GM18861 (cell line): ENCODE measurements around the gene SMCO4.
"Not testable (repeated sequence)": the region's sequence is repeated elsewhere in the genome, so short reads cannot be mapped to it uniquely, and the experiment has no call there.

Experiments used
- ATAC-seq: cut with Tn5 transposase; IDR thresholded peaks from one replicate; pipeline ENCODE4 v1.9.1; 2021; ENCODE audit not compliant: unreplicated experiment

SMCO4 gene

DNA sequence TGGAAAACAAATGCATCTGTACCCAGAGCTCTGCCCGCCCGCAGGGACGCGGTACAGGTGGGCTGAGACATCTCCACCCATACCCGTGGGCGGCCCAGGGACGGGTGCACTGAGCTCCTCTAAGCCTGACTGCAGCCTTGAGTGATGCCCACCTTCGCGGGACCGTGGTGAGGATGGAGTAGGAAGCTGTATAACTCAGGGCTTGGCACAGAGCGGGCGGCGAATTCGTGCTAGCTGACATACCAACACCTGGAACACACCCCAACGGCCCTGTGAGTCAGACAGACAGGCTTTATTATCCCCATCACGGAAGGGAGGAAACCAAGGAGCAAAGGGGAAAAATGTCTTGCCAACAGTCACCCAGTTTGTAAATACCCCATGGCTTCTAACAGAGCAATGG is 61.9 kb downstream of the SMCO4 start:
- no peak for ATAC-seq

DNA sequence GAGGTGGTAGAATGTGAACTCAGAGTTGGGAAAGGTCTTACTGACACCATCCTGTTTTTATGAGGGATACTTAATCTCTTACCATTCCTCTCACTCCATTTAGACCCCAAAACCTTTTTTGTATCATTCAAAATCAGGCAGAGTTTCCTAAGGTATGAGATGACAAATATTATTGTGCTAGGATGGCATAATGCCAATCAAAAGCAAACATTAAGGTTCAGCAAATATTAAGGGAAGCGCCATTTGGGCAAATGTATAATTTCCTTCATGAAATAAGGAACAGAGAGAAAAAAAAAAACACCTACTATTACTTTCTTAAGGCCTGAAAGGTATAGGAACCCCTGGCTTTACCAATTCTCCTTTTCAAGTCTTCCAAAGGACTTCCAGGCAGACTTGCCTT is 62.4 kb downstream of the SMCO4 start:
- ATAC-seq = no peak

DNA sequence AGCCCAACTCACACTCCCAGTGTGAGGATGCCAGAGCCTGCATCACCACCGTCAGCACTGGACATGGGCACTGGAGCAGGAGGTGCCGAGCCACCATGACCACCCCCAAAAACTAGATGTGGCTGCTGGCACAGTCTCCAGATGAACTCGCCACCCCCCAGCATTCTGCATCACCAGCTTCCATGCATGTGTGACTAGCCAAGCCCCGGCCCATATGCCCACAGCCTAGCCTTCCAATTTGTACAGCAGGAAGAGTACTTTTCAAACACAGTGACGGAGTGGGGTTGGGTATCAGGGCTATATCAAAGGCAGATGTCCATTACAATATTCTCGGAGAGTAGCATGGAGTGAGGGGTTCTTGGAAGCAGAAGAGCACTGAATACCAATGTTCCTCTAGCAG is 62.9 kb downstream of the SMCO4 start:
- ATAC-seq = no peak

DNA sequence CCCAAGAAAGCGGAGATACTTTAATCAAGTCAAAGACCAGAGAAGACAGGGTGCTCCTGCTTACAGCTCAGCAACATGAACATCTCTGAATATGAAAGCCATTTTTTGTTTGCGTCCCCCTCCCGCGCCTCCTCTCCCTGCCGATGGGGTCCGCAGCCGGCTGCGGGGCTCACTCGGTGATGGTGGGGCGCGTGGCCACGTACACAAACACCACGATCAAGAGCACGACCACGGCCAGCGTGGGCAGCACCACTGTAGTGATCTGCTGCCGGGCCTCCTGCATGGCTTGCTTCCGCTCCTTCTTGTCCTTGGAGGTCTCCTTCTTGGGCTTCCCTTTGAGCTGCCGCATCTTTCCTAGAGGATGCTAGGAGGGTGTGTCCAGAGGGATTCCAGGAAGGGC is 64.3 kb downstream of the SMCO4 start:
- ATAC-seq = no peak

DNA sequence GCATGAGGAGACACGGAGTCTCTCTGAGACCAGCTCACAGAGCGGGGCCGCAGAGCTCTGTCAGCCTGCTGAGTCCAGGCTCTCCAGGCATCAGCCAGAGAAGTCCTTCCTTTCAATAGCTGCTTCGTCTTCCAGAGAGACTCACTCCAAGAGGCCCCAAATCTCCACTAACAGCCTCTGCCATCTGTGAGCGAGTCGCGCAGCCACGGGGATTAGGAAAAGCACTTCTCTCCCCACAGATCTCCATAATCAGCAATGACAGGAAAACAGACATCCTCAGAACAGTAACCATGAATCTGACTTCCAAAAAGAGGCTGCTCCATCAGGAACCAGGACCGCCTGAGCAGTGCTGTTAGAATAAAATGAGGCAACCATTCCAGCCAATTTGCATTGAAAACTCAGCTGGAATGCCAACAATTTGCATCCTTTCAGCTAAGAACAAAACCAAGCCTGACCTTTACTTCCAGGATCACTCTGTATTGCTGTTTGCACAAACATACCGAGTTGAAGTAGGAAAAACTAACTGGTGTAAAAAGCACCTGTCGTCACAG is 65.4 kb downstream of the SMCO4 start:
- no peak for ATAC-seq

DNA sequence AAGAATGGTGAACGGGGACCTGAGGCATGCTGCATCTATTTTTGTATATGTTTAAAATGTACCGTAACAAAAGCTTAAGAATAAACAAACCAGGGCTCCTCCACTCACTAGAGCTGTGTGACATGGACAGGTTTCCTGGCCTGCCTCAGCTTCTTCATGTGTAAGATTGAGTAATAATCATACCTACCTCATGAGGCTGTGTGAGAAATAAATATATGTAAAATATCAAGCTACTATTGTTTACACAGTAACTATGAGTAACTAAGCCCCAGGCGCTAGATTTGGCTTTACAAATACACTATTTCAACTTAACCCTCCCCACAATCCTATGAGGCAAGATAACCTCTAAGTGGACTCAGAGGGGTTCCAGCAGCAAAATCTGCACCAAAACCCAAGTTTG is 66.4 kb downstream of the SMCO4 start:
- ATAC-seq = no peak

DNA sequence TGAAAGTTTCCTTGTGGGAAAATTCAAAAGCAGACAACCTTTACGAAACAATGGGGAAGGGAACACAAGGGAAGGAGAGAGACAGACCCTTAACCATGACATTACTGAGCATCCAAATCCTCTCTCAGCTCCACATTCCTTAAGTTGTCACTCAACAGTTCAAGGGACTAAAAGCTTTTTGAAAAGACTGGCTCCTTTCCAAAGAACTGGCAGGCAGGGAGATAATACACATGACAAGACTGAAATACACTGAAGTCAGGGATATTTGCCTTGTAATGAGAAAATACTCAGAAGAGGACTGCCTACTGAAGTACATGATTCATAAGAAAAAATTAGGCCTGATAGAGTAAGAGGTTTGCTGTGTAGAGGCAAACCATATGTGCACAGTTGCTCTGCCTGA is 69.1 kb downstream of the SMCO4 start:
- no peak for ATAC-seq

DNA sequence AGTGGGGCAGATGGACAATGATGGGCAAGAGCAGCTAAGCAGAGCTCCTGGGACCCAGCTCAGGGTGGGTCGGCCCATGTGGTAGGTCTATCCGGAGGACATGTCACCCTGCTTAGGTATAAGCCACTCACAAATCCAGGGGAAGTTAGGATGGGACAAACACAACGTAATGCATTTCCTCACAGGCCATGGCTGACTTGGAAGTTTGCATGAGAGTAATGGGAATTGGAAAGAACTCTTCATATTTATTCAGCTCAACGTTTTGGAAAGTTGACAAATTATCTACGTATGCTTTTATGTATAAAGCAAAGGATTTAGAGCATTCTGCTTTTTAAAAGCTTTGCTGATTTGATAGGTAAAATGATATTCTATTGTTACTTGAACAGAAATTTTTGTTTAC is 74.9 kb downstream of the SMCO4 start:
- no peak for ATAC-seq

DNA sequence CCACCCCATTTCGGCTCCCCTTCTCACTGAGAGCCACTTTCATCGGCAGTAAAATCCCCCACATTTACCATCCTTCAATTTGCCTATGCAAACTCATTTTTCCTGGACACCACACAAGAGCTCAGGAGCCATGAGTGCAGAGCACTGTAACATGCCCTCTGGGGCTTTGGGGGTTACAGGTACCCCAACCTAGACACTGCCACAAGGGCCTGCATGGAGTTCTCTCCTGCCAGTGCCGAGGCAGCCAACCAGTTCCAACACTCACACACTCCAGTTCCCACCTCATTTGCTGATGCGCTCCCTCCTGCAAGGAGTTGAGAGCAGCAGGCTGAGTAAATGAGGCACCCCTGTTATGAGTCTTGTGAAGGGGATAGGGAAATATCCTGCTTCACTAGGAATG is 76.1 kb downstream of the SMCO4 start:
- ATAC-seq = no peak

DNA sequence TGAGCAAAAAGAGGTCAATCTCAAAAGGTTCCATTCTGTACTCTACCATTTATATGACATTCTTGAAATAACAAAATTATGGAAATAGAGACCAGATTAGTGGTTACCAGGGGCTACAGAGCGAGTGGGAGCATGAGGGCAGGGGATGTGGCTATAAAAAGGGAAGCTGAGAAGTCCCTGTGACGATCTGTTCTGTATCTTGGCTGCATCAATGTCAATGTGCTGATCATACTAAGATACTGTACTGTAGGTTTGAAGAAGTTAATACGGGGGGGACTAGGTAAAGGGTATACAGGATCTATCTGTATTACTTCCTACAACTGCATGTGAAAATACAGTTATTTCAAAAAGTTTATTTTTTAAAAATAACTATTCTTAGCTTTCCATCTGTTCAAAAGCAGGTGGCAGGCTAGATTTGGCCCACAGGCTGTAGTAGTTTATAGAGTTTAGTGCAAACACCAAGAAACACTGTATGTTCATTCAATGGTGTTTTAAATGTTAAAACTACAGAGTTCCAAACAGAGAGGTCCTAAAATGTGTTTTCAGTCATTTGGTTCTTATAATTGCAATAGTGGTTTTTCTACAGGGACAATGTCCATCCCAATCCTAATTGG is 78.2 kb downstream of the SMCO4 start:
- ATAC-seq = no peak

DNA sequence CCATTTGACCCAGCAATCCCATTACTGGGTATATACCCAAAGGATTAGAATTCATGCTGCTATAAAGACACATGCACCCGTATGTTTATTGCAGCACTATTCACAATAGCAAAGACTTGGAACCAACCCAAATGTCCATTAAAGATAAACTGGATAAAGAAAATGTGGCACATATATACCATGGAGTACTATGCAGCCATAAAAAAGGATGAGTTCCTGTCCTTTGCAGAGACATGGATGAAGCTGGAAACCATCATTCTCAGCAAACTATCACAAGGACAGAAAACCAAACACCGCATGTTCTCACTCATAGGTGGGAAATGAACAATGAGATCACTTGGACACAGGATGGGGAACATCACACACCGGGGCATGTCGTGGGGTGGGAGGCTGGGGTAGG is 79.5 kb downstream of the SMCO4 start:
- ATAC-seq = not testable (repeated sequence)

DNA sequence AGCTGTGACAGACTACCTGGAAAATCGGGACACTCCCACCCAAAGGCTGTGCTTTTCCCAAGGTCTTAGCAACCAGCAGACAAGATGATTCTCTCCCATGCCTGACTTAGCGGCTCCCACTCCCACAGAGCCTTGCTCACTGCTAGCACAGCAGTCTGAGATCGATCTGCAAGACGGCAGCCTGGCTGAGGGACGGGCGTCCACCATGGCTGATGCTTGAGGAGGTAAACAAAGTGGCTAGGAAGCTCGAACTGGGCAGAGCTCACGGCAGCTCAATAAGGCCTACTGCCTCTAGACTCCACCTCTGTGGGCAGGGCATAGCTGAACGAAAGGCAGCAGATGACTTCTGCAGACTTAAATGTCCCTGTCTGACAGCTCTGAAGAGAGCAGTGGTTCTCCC is 84.9 kb downstream of the SMCO4 start:
- no peak for ATAC-seq

DNA sequence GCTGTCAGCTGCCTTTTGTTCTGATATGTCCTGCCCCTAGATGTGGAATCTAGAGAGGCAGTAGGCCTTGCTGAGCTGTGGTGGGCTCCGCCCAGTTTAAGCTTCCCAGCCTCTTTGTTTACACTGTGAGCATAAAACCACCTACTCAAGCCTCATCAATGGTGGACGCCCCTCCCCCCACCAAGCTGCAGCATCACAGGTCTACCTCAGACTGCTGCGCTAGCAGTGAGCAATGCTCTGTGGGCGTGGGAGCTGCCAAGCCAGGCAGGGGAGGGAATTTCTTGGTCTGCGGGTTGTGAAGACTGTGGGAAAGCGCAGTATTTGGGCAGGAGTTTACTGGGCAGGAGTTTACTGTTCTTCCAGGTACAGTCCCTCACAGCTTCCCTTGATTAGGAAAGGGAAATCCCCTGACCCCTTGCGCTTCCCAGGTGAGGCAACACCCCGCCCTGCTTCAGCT is 98.5 kb downstream of the SMCO4 start:
- no peak for ATAC-seq

DNA sequence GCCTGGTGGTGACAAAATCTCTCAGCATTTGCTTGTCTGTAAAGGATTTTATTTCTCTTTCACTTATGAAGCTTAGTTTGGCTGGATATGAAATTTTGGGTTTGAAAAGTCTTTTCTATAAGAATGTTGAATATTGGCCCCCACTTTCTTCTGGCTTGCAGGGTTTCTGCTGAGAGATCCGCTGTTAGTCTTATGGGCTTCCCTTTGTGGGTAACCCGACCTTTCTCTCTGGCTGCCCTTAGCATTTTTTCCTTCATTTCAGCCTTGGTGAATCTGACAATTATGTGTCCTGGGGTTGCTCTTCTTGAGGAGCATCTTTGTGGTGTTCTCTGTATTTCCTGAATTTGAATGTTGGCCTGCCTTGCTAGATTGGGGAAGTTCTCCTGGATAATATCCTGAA is 100.0 kb downstream of the SMCO4 start:
- not testable (repeated sequence) for ATAC-seq

DNA sequence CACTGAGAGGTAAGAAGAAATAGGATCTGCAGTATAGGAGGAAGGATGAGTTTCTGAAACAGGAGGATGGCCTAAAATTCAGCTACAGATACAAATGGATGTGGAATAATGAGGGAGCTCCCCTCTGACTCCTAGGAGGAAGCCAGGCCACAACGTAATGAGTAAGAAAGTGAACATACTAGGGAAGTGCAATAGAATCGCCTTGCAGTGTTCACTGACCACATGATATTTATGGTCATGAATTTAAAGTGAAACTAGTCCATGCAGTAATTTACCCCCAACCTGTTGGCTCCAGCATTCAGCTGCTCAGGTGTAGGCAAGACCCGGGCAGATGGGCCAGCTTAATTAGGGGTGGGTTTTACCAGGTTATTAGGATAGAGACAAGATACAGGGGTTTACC is 110.9 kb downstream of the SMCO4 start:
- no peak for ATAC-seq
